Measurements from ENCODE around the gene SPATA9. TPM values are rescaled to one million over a fixed set of nuclear protein-coding genes. Genes with fewer than 3 reads are reported as not detected.

The SPATA9 gene
- total RNA-seq, 2 donors from 2014 or later, result not detected

GRCh38 chr5:95671826-95672225, 11.0 kb downstream of the SPATA9 start:
- no peaks in the 10 kb centered on the region for H3K9me3 ChIP-seq
- no peaks in the 10 kb centered on the region for H3K27me3 ChIP-seq
- no peak overlapping the region for H3K27ac ChIP-seq
- no peak for DNase-seq
- no peaks in the 10 kb centered on the region for H3K36me3 ChIP-seq (replicated peaks in 1 of 2; ENCODE audit: insufficient read depth in 1 of 2, low read depth in 2 of 2)
- H3K4me3 ChIP-seq, result no peak overlapping the region
- peaks cover 7% of the 10 kb centered on the region for H3K4me1 ChIP-seq
- 83 to 93% methylated on average over 1 of the region's 1 CpG for WGBS, 2 donors
- intact Hi-C loops (cut with DNase I), result no loop called here
- no peak for ATAC-seq
- no peak for TF ChIP-seq CTCF (IDR thresholded peaks at IDR 0.05)
- TF ChIP-seq POLR2A (IDR thresholded peaks at IDR 0.05), result no peak

GRCh38 chr5:95670568-95670967, 12.2 kb downstream of the SPATA9 start:
- 93 to 99% methylated on average over 3 of the region's 3 CpGs for WGBS, 2 donors
- Histone ChIP-seq H3K27me3 (no peaks in the 10 kb centered on the region), H3K36me3 (replicated peaks in 1 of 2; ENCODE audit: insufficient read depth in 1 of 2, low read depth in 2 of 2) (no peaks in the 10 kb centered on the region), H3K9me3 (no peaks in the 10 kb centered on the region), H3K27ac (no peak overlapping the region), H3K4me1 (peaks cover 7% of the 10 kb centered on the region), H3K4me3 (no peak overlapping the region)
- TF ChIP-seq CTCF (IDR thresholded peaks at IDR 0.05) (no peak), POLR2A (IDR thresholded peaks at IDR 0.05) (no peak)
- no peak for ATAC-seq
- intact Hi-C loops (cut with DNase I), result no loop called here
- DNase-seq, result no peak

- ATAC-seq (no peak), DNase-seq (no peak)
- Histone ChIP-seq H3K9me3 (no peaks in the 10 kb centered on the region), H3K4me1 (peaks cover 7% of the 10 kb centered on the region), H3K36me3 (replicated peaks in 1 of 2; ENCODE audit: insufficient read depth in 1 of 2, low read depth in 2 of 2) (no peaks in the 10 kb centered on the region), H3K27ac (no peak overlapping the region), H3K4me3 (no peak overlapping the region), H3K27me3 (no peaks in the 10 kb centered on the region)
- intact Hi-C loops (cut with DNase I), result loop anchor here (10.0 kb wide), 1 partner anchor 65 kb away; the partner anchor contains the start of gene RHOBTB3
- no peak for TF ChIP-seq POLR2A (IDR thresholded peaks at IDR 0.05)
- TF ChIP-seq CTCF (IDR thresholded peaks at IDR 0.05), result no peak
- WGBS, 2 donors, result 88 to 91% methylated on average over 5 of the region's 5 CpGs
Observed at GRCh38 chr5:95669985-95670384, 12.8 kb downstream of the SPATA9 start.

DNA sequence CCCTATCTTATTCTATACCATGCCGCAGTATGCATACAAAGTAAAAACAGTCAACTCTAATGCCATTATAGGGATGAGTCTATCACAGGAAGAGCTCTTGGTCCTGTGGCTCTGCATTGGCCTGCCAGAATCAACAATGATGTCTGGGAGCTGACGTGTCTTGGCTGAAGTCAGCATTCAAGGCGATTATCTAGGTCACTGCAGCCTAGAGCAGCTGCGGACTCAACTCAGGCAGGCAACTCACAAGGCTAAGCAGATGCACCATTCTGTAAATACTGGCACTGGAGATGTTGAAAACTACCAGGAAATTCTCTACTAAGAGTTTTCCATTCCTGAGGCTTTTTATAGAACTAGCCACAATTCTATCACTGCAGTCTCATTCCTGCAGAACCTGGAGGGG, 13.3 kb downstream of the SPATA9 start:
- Histone ChIP-seq H3K4me1 (peaks cover 9% of the 10 kb centered on the region), H3K9me3 (no peaks in the 10 kb centered on the region), H3K27ac (no peak overlapping the region), H3K27me3 (no peaks in the 10 kb centered on the region), H3K36me3 (replicated peaks in 1 of 2; ENCODE audit: insufficient read depth in 1 of 2, low read depth in 2 of 2) (no peaks in the 10 kb centered on the region), H3K4me3 (no peak overlapping the region)
- intact Hi-C loops (cut with DNase I), result loop anchor here (10.0 kb wide), 1 partner anchor 65 kb away; the partner anchor contains the start of gene RHOBTB3
- ATAC-seq (peak; percentile 74), DNase-seq (peak; percentile 29 to 70 (median 52))
- WGBS, 2 donors, result 55 to 77% methylated on average over 4 of the region's 4 CpGs
- TF ChIP-seq CTCF (IDR thresholded peaks at IDR 0.05) (no peak), POLR2A (IDR thresholded peaks at IDR 0.05) (no peak)

DNA sequence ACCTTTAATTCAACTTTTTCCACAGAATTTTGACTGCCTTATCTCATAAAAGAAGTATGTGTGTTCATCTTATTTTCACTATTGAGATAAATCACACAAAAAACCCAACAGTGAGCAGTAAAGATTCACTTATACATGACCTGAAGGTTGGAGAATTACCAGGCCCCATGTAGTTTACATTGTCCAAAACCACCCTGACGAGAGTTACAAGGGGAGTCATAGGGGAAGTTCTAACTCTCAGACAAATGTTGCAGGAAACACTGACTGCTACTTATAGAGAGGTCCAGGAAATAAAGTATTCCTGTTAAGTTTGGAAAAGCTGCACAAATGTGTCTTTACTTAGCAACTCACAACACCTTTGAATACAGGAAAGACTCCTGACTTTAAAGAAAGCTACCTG, 14.1 kb downstream of the SPATA9 start:
- no peaks in the 10 kb centered on the region for H3K27me3 ChIP-seq
- ATAC-seq (no peak), DNase-seq (no peak)
- no peak overlapping the region for H3K4me3 ChIP-seq
- H3K9me3 ChIP-seq, result no peaks in the 10 kb centered on the region
- no peaks in the 10 kb centered on the region for H3K36me3 ChIP-seq (replicated peaks in 1 of 2; ENCODE audit: insufficient read depth in 1 of 2, low read depth in 2 of 2)
- peaks cover 17% of the 10 kb centered on the region for H3K4me1 ChIP-seq
- 89 to 90% methylated on average over 1 of the region's 1 CpG for WGBS, 2 donors
- intact Hi-C loops (cut with DNase I), result loop anchor here (10.0 kb wide), 1 partner anchor 66 kb away; the partner anchor contains the start of gene RHOBTB3
- peak overlapping the region in 1 of 4 donors; percentile 3 for H3K27ac ChIP-seq
- no peak for TF ChIP-seq POLR2A (IDR thresholded peaks at IDR 0.05)
- no peak for TF ChIP-seq CTCF (IDR thresholded peaks at IDR 0.05)

Measured in body of pancreas (tissue), 4 donors.